Measurements from ENCODE around the gene TCEANC.

GRCh38 chrX:13645464-13646153 lies 7.3 kb upstream of the TCEANC start:
- TF ChIP-seq CTCF (IDR thresholded peaks at IDR 0.05) (no peak), POLR2A (IDR thresholded peaks at IDR 0.05) (no peak), POLR2AphosphoS5 (IDR thresholded peaks at IDR 0.05) (no peak)
